Endothelial cell of umbilical vein (primary cell): Measurements from ENCODE around the gene DUSP14. TPM values are rescaled to one million over a fixed set of nuclear protein-coding genes. Genes with fewer than 3 reads are reported as not detected.

Experiments used
- BruUV-seq: library from RNA; stranded (reverse); fragments of 400-500 nt; replicated peaks from 2 replicates; lab custom pipeline; 2021; lab: Mats Ljungman, UMichigan
- CTCF ChIA-PET: fragments of 300-600, 350-600 bp; sonication (Branson Sonifier 250); formaldehyde crosslinking; loops from one replicate; lab custom pipeline; 2021; ENCODE audit warnings: antibody characterized with exemption, inconsistent platforms; lab: Charles Lee
- POLR2A ChIA-PET: fragments of 300-600, 350-600 bp; sonication (Branson Sonifier 250); formaldehyde crosslinking; loops from one replicate; lab custom pipeline; 2021; ENCODE audit warnings: antibody characterized with exemption, inconsistent platforms; lab: Charles Lee
- DNase-seq: peaks from one replicate; pipeline ENCODE4 v3.0.0-alpha.2; 2011; ENCODE audit warnings: low read depth, low spot score
- FAIRE-seq: peaks from 2 replicates; lab custom pipeline; 2011; peaks lifted over from hg19 to GRCh38; lab: Jason Lieb, UNC
- H2AFZ ChIP-seq: 2 replicates; pipeline ENCODE4 v1.6.0; 2012; ENCODE audit warnings: low read depth, low read length, control low read depth, inconsistent platforms
- H3K27ac ChIP-seq: 2 replicates; pipeline ENCODE4 v1.5.1; 2011; ENCODE audit warnings: low read depth, mild to moderate bottlenecking, control low read depth, low read length, moderate library complexity; ENCODE audit not compliant: insufficient read depth
- H3K27me3 ChIP-seq, 2 experiments: 2 replicates each; pipeline versions ENCODE4 v1.6.0 to v1.6.1; 2011; ENCODE audit warnings: low read length in 2 of 2, mixed read lengths in 1 of 2; ENCODE audit not compliant: control insufficient read depth in 2 of 2, insufficient read depth in 2 of 2
- H3K36me3 ChIP-seq, 2 experiments: 2 replicates in 1 of 2; 3 replicates in 1 of 2; pipeline ENCODE4 v1.5.1; 2011; ENCODE audit warnings: low read length in 2 of 2, mild to moderate bottlenecking in 1 of 2, moderate library complexity in 1 of 2; ENCODE audit not compliant: control insufficient read depth in 2 of 2, insufficient read depth in 2 of 2; ENCODE audit errors: extremely low read depth in 1 of 2
- H3K4me1 ChIP-seq: 3 replicates; pipeline ENCODE4 v1.5.1; 2011; ENCODE audit warnings: mild to moderate bottlenecking, low read length; ENCODE audit not compliant: control insufficient read depth, insufficient read depth; ENCODE audit errors: extremely low read depth
- H3K4me2 ChIP-seq: 2 replicates; pipeline ENCODE4 v1.6.1; 2011; ENCODE audit warnings: low read length, control low read depth, mixed read lengths; ENCODE audit not compliant: insufficient read depth
- H3K4me3 ChIP-seq, 3 experiments: fragments of 200-600 bp in 1 of 3; sonication (generic), shearing (Covaris generic) in 1 of 3; replicated peaks in 1 of 3; 2 replicates each; pipeline ENCODE4 v1.5.1; 2011 to 2016; ENCODE audit warnings: control low read depth in 3 of 3, low read length in 3 of 3, mild to moderate bottlenecking in 2 of 3, inconsistent platforms in 1 of 3, low read depth in 1 of 3, moderate library complexity in 1 of 3; ENCODE audit not compliant: insufficient read depth in 1 of 3
- H3K79me2 ChIP-seq: 2 replicates; pipeline ENCODE4 v1.6.0; 2012; ENCODE audit warnings: low read length, inconsistent platforms; ENCODE audit not compliant: control insufficient read depth, insufficient read depth
- H3K9ac ChIP-seq: replicated peaks from 2 replicates; pipeline ENCODE3; 2011; ENCODE audit warnings: low read length, control low read depth; ENCODE audit not compliant: insufficient read depth; ENCODE audit errors: extremely low read depth
- H3K9me1 ChIP-seq: replicated peaks from 3 replicates; pipeline ENCODE4 v1.6.0; 2011; ENCODE audit warnings: mild to moderate bottlenecking, low read length; ENCODE audit not compliant: control insufficient read depth, insufficient read depth; ENCODE audit errors: extremely low read depth
- H3K9me3 ChIP-seq: replicated peaks from 2 replicates; pipeline ENCODE4 v1.5.1; 2012; ENCODE audit warnings: low read length, inconsistent platforms; ENCODE audit not compliant: control insufficient read depth, insufficient read depth
- H4K20me1 ChIP-seq: replicated peaks from 2 replicates; pipeline ENCODE3; 2011; ENCODE audit warnings: mild to moderate bottlenecking, low read length; ENCODE audit not compliant: control insufficient read depth, insufficient read depth; ENCODE audit errors: extremely low read depth
- EZH2 ChIP-seq: IDR thresholded peaks from 2 replicates; pipeline ENCODE4 v1.6.1; 2012; ENCODE audit warnings: borderline replicate concordance, low read depth, mild to moderate bottlenecking, moderate library complexity, low read length, inconsistent platforms; ENCODE audit not compliant: severe bottlenecking
- FOS ChIP-seq: IDR thresholded peaks from 2 replicates; pipeline ENCODE4 v1.6.1; 2011; ENCODE audit warnings: mild to moderate bottlenecking, low read length, moderate library complexity, borderline replicate concordance; ENCODE audit not compliant: insufficient read depth
- GATA2 ChIP-seq: IDR thresholded peaks from 2 replicates; pipeline ENCODE4 v1.7.0; 2011; ENCODE audit warnings: low read depth, mild to moderate bottlenecking, moderate library complexity, mixed read lengths, low read length; ENCODE audit not compliant: insufficient read length, insufficient read depth
- JUN ChIP-seq: IDR thresholded peaks from 2 replicates; pipeline ENCODE4 v1.6.1; 2011; ENCODE audit warnings: borderline replicate concordance, low read depth; ENCODE audit not compliant: insufficient read length, insufficient read depth
- MYC ChIP-seq: IDR thresholded peaks from one replicate; pipeline ENCODE4 v1.6.1; 2011; ENCODE audit warnings: mild to moderate bottlenecking, low read depth, low read length
- POLR2A ChIP-seq: IDR thresholded peaks from 2 replicates; pipeline ENCODE4 v1.6.1; 2012; ENCODE audit warnings: low read depth, mild to moderate bottlenecking, control low read depth, low read length
- POLR2AphosphoS5 ChIP-seq: IDR thresholded peaks from 2 replicates; pipeline ENCODE4 v1.6.1; 2012; ENCODE audit warnings: low read depth, mild to moderate bottlenecking, control low read depth, low read length, moderate library complexity; ENCODE audit not compliant: insufficient read depth
- dilution Hi-C: fragments of 300-500 bp; cut with MboI; formaldehyde crosslinking; loops from one replicate; pipeline ENCODE4 v1.15.0; 2019; ENCODE audit warnings: low sequenced_read_pairs; ENCODE audit not compliant: extremely low pct_ligation_motif_present
- intact Hi-C: fragments of 100-400 bp; cut with micrococcal nuclease; formaldehyde crosslinking; loops from one replicate; pipeline ENCODE4 v1.10.0; 2022
- polyA plus RNA-seq, 4 experiments: library from polyadenylated mRNA; depleted of rRNA in 3 of 4; stranded (reverse) in 3 of 4; unstranded in 1 of 4; fragments of >200 nt; gene quantifications; 2 replicates each; pipeline versions ENCODE4 v1.2.1 to v1.2.3, GENCODE V29; 2011 to 2012; ENCODE audit warnings: missing spikeins in 1 of 4
- total RNA-seq: library from RNA; stranded (reverse); gene quantifications from 2 replicates; pipeline ENCODE4 v1.2.3, GENCODE V29; 2021
- TF ChIP-seq, protein P1 (sequence below), 2 donors: IDR thresholded peaks; 1 replicate in 1 of 2; 2 replicates in 1 of 2; pipeline ENCODE4 v1.5.1; 2011; ENCODE audit warnings: low read length in 2 of 2, mild to moderate bottlenecking in 2 of 2, moderate library complexity in 2 of 2, control low read depth in 1 of 2, inconsistent platforms in 1 of 2, low read depth in 1 of 2; ENCODE audit not compliant: insufficient read depth in 1 of 2; ENCODE audit errors: extremely low read depth in 1 of 2

DUSP14 gene
- total and polyA plus RNA-seq, 2 donors (not counting 3 experiments of a cell fraction or from before 2014, with no cell fraction given), result 36.4 to 62.5 TPM

GRCh38 chr17:37541880-37542660, 52.4 kb downstream of the DUSP14 start:
- ChIA-PET POLR2A (no interaction called here), CTCF (interaction anchor here (1.0 to 1.6 kb wide), 4 partner anchors 9 to 31 kb away, joined by 3 to 8 read pairs (median 4); no protein-coding TSS in a partner anchor)
- intact Hi-C loops, result no loop called here
- no peak overlapping the region for H3K4me3 ChIP-seq
- FAIRE-seq (no peak), DNase-seq (no peak)
- no peak overlapping the region for H3K27ac ChIP-seq
- BruUV-seq, result no TSS peak
- no peak overlapping the region for H3K9ac ChIP-seq
- no peaks in the 10 kb centered on the region for H3K27me3 ChIP-seq
- no peaks in the 10 kb centered on the region for H3K4me1 ChIP-seq
- H3K9me3 ChIP-seq, result no peaks in the 10 kb centered on the region
- H3K36me3 ChIP-seq, result peaks cover 15 to 30% of the 10 kb centered on the region in 2 experiments
- peaks cover 4% of the 10 kb centered on the region for H3K79me2 ChIP-seq
- TF ChIP-seq POLR2A (no peak), JUN (no peak), EZH2 (no peak), GATA2 (no peak), FOS (no peak), MYC (no peak), POLR2AphosphoS5 (no peak)
- TF ChIP-seq, protein P1, sequence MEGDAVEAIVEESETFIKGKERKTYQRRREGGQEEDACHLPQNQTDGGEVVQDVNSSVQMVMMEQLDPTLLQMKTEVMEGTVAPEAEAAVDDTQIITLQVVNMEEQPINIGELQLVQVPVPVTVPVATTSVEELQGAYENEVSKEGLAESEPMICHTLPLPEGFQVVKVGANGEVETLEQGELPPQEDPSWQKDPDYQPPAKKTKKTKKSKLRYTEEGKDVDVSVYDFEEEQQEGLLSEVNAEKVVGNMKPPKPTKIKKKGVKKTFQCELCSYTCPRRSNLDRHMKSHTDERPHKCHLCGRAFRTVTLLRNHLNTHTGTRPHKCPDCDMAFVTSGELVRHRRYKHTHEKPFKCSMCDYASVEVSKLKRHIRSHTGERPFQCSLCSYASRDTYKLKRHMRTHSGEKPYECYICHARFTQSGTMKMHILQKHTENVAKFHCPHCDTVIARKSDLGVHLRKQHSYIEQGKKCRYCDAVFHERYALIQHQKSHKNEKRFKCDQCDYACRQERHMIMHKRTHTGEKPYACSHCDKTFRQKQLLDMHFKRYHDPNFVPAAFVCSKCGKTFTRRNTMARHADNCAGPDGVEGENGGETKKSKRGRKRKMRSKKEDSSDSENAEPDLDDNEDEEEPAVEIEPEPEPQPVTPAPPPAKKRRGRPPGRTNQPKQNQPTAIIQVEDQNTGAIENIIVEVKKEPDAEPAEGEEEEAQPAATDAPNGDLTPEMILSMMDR (IDR thresholded peaks at IDR 0.05; ENCODE audit: extremely low read depth in 1 of 2, insufficient read depth in 1 of 2, low read depth in 1 of 2, low read length in 2 of 2), result no peak
- dilution Hi-C loops, result no loop called here
- no peaks in the 10 kb centered on the region for H4K20me1 ChIP-seq
- no peak overlapping the region for H2AFZ ChIP-seq
- H3K9me1 ChIP-seq, result no peaks in the 10 kb centered on the region
- no peak overlapping the region for H3K4me2 ChIP-seq
